Endodermal cell (in vitro differentiated cells): ENCODE data around the gene SLC29A1. TPM values are rescaled to one million over a fixed set of nuclear protein-coding genes. Genes with fewer than 3 reads are reported as not detected.

Experiments used
- DNase-seq: peaks from one replicate; pipeline ENCODE4 v3.0.0-alpha.2; 2017
- H3K27ac ChIP-seq: 2 replicates; pipeline ENCODE4 v1.5.1; 2013; ENCODE audit warnings: mild to moderate bottlenecking, low read depth, low read length, moderate library complexity
- H3K27me3 ChIP-seq: 2 replicates; pipeline ENCODE4 v1.6.1; 2013; ENCODE audit warnings: mild to moderate bottlenecking, low read length, moderate library complexity; ENCODE audit not compliant: insufficient read depth, control insufficient read depth, poor library complexity, severe bottlenecking
- H3K36me3 ChIP-seq: 2 replicates; pipeline ENCODE4 v1.7.0; 2013; ENCODE audit warnings: mild to moderate bottlenecking, low read length, moderate library complexity; ENCODE audit not compliant: control insufficient read depth, insufficient read depth
- H3K4me1 ChIP-seq: one replicate; pipeline ENCODE4 v1.7.0; 2013; ENCODE audit warnings: low read length; ENCODE audit not compliant: control insufficient read depth, insufficient read depth
- H3K4me3 ChIP-seq: 2 replicates; pipeline ENCODE4 v1.5.1; 2013; ENCODE audit warnings: mild to moderate bottlenecking, low read length, moderate library complexity
- H3K9ac ChIP-seq: 2 replicates; pipeline ENCODE4 v1.6.1; 2013; ENCODE audit warnings: mild to moderate bottlenecking, low read length, moderate library complexity; ENCODE audit not compliant: poor library complexity, severe bottlenecking; ENCODE audit errors: extremely low read depth
- H3K9me3 ChIP-seq: 2 replicates; pipeline ENCODE4 v1.6.1; 2013; ENCODE audit warnings: mild to moderate bottlenecking, low read length, moderate library complexity; ENCODE audit not compliant: control insufficient read depth
- H3K27ac Mint-ChIP-seq: 2 replicates; pipeline ENCODE4 v1.8.0; 2020; ENCODE audit warnings: mixed read lengths
- H3K27me3 Mint-ChIP-seq: 2 replicates; pipeline ENCODE4 v1.8.0; 2021; ENCODE audit warnings: mild to moderate bottlenecking, mixed read lengths; ENCODE audit not compliant: insufficient read depth
- H3K36me3 Mint-ChIP-seq: 2 replicates; pipeline ENCODE4 v1.8.0; 2020; ENCODE audit warnings: low read depth, mixed read lengths
- H3K4me1 Mint-ChIP-seq: 2 replicates; pipeline ENCODE4 v1.8.0; 2020; ENCODE audit warnings: mixed read lengths
- H3K4me3 Mint-ChIP-seq: 2 replicates; pipeline ENCODE4 v1.8.0; 2020; ENCODE audit warnings: mild to moderate bottlenecking, moderate library complexity, mixed read lengths
- H3K9me3 Mint-ChIP-seq: 2 replicates; pipeline ENCODE4 v1.8.0; 2020; ENCODE audit warnings: mild to moderate bottlenecking, mixed read lengths
- WGBS, 2 experiments: methylation state at CpG; one replicate each; pipeline versions ENCODE4 v1.1.5 to v1.1.7; 2013; ENCODE audit warnings: missing lambda C conversion rate in 2 of 2, mixed read lengths in 1 of 2; ENCODE audit not compliant: insufficient coverage in 1 of 2, insufficient read length in 1 of 2; 5-methylcytosine and 5-hydroxymethylcytosine counted together
- total RNA-seq, 2 donors: library from RNA; stranded (reverse); fragmentation: NEBNext Ultra II Directional in 1 of 2; extraction: Animal tissue kit (Norgen Biotek cat#: 25700) in 1 of 2; gene quantifications; 2 replicates in 1 of 2; 3 replicates in 1 of 2; pipeline ENCODE4 v1.2.1, GENCODE V29; 2021
- TF ChIP-seq, protein P1 (sequence below): fragments of 200-600 bp; sonication (generic); conservative IDR thresholded peaks from 2 replicates; pipeline ENCODE4 v1.5.0; 2021; ENCODE audit warnings: antibody characterized with exemption, mild to moderate bottlenecking

Gene SLC29A1
- total RNA-seq, 2 donors from 2014 or later: 129 to 155 TPM

DNA sequence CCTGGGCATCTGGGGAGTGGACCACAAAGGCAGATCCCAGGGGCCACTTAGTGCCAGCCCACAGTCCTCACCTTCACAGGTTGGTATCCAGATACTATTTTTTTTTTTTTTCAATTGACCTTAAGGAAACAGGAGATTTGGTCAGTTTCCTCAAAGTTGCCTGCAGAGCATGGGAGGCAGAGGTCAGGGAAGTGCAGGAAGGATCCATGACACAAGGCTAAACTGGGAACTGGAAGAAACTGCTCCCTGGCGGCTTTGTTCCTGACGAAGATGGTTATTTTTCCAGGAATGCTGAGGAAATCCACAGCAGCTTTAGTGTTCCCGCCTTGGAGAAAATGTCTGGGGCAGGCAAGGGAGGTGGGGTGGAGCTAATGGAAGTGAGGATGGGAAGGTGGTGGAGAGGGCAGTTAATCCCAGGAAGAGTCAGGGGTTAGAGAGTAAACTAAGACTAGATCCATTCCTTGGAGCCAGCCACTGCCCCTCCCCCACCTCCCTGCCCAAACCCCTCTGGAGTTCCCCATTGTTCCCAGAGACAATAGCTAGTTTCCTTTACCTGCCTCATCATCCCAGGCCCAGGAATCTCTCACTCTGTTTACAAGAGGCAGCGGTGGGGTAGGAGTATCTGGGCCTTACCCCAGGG is 20.9 kb upstream of the SLC29A1 start:
- peak overlapping the region; percentile 15 for H3K4me3 Mint-ChIP-seq
- 36 to 72% methylated on average over 3 to 4 of the region's 4 CpGs for WGBS, 2 experiments

GRCh38 chr6:44202972-44203750 is 20.2 kb upstream of the SLC29A1 start:
- H3K4me1 ChIP-seq: peaks cover 27% of the 10 kb centered on the region
- H3K36me3 Mint-ChIP-seq: no peaks in the 10 kb centered on the region
- no peaks in the 10 kb centered on the region for H3K36me3 ChIP-seq
- no peaks in the 10 kb centered on the region for H3K9me3 ChIP-seq
- H3K27ac ChIP-seq: peak overlapping the region; percentile 56
- WGBS, 2 experiments: 64 to 80% methylated on average over 6 to 11 of the region's 11 CpGs
- H3K27ac Mint-ChIP-seq: peak overlapping the region; percentile 97
- H3K27me3 ChIP-seq: no peaks in the 10 kb centered on the region
- H3K4me1 Mint-ChIP-seq: peaks cover 59% of the 10 kb centered on the region
- H3K27me3 Mint-ChIP-seq: no peaks in the 10 kb centered on the region
- no peak overlapping the region for H3K4me3 ChIP-seq
- no peak for DNase-seq
- TF ChIP-seq, protein P1, sequence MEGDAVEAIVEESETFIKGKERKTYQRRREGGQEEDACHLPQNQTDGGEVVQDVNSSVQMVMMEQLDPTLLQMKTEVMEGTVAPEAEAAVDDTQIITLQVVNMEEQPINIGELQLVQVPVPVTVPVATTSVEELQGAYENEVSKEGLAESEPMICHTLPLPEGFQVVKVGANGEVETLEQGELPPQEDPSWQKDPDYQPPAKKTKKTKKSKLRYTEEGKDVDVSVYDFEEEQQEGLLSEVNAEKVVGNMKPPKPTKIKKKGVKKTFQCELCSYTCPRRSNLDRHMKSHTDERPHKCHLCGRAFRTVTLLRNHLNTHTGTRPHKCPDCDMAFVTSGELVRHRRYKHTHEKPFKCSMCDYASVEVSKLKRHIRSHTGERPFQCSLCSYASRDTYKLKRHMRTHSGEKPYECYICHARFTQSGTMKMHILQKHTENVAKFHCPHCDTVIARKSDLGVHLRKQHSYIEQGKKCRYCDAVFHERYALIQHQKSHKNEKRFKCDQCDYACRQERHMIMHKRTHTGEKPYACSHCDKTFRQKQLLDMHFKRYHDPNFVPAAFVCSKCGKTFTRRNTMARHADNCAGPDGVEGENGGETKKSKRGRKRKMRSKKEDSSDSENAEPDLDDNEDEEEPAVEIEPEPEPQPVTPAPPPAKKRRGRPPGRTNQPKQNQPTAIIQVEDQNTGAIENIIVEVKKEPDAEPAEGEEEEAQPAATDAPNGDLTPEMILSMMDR: no peak
- H3K9me3 Mint-ChIP-seq: no peaks in the 10 kb centered on the region
- peak overlapping the region; percentile 47 for H3K9ac ChIP-seq
- H3K4me3 Mint-ChIP-seq: peak overlapping the region; percentile 15

More for the DNA sequence above, 20.9 kb upstream of the SLC29A1 start:
- Mint-ChIP-seq H3K9me3 (no peaks in the 10 kb centered on the region), H3K4me1 (peaks cover 56% of the 10 kb centered on the region), H3K27ac (peak overlapping the region; percentile 97), H3K36me3 (no peaks in the 10 kb centered on the region), H3K27me3 (no peaks in the 10 kb centered on the region)
- H3K9ac ChIP-seq: peak overlapping the region; percentile 47
- peak overlapping the region; percentile 56 for H3K27ac ChIP-seq
- no peaks in the 10 kb centered on the region for H3K9me3 ChIP-seq
- H3K4me1 ChIP-seq: peaks cover 27% of the 10 kb centered on the region
- TF ChIP-seq, protein P1: no peak
- H3K27me3 ChIP-seq: no peaks in the 10 kb centered on the region
- H3K36me3 ChIP-seq: no peaks in the 10 kb centered on the region
- DNase-seq: peak; percentile 95
- H3K4me3 ChIP-seq: no peak overlapping the region

- H3K36me3 Mint-ChIP-seq: no peaks in the 10 kb centered on the region
- H3K4me3 Mint-ChIP-seq: no peak overlapping the region
- Histone ChIP-seq H3K9me3 (no peaks in the 10 kb centered on the region), H3K9ac (no peak overlapping the region), H3K36me3 (no peaks in the 10 kb centered on the region), H3K4me3 (no peak overlapping the region), H3K4me1 (peaks cover 27% of the 10 kb centered on the region), H3K27ac (no peak overlapping the region), H3K27me3 (no peaks in the 10 kb centered on the region)
- 89 to 91% methylated on average over 4 to 6 of the region's 6 CpGs for WGBS, 2 experiments
- TF ChIP-seq, protein P1: no peak
- peak overlapping the region; percentile 42 for H3K27ac Mint-ChIP-seq
- no peak for DNase-seq
- H3K27me3 Mint-ChIP-seq: no peaks in the 10 kb centered on the region
- peaks cover 64% of the 10 kb centered on the region for H3K4me1 Mint-ChIP-seq
- H3K9me3 Mint-ChIP-seq: no peaks in the 10 kb centered on the region
Observed at GRCh38 chr6:44203955-44204354, 19.4 kb upstream of the SLC29A1 start.
